ENCODE measurements around the gene SZT2.
A peak's percentile ranks its signal among the peaks of the same experiment; 100 is the strongest.
"Not testable (repeated sequence)": the region's sequence is repeated elsewhere in the genome, so short reads cannot be mapped to it uniquely, and the experiment has no call there.

SZT2 gene

DNA sequence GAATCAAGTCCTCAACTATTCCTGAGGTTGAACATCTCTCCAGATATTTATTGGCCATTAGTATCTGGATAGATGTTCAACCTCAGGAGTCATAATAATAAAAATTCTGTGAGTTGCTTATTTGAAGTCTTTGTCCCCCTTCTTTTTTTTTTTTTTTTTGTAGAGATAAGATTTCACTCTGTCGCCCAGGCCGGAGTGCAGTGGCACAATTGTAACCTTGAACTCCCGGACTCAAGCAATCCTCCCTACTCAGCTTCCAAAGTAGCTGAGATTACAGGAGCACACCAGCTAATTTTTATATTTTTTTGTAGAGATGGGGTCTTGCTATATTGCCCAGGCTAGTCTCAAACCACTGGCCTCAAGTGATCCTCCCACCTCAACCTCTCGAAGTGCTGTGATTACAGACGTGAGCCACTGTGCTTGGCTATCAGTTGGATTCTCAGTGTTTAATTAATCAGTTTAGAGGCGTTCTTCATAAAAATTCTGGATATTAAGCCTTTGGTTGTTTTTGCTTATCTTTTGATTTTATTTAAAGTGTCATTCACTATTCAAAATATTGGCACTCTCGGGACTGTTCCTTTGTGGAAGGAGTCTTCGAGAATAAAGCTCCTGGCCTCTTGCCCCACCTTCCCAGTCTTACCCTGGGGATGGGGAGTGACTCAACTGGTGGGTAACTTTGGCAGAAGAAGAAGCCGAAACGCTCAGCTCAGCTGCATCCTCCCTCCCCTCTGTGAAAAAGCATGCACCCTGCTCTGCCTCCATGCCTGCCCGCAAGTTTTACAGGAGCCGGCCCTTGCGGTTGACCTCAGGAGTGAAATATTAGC, 75.2 kb downstream of the SZT2 start:
- ChIA-PET CTCF (no interaction called here), POLR2A (no interaction called here)
- WGBS (ENCODE audit: insufficient coverage) = 88% methylated on average over 3 of the region's 13 CpGs
- Histone ChIP-seq H3K27me3 (replicated peaks in 2 of 5; ENCODE audit: control insufficient read depth in 4 of 5, insufficient read depth in 5 of 5, low read length in 4 of 5) (no peaks in the 10 kb centered on the region), H3K9me3 (ENCODE audit: control extremely low read depth in 1 of 5, control insufficient read depth in 4 of 5, insufficient read depth in 2 of 5, low read depth in 1 of 5, low read length in 4 of 5) (no peaks in the 10 kb centered on the region), H3K4me3 (ENCODE audit: control insufficient read depth in 1 of 7, extremely low read depth in 1 of 7, insufficient read depth in 4 of 7, low read depth in 2 of 7, low read length in 6 of 7) (no peak overlapping the region), H3K36me3 (ENCODE audit: control insufficient read depth in 4 of 4, insufficient read depth in 4 of 4, low read length in 3 of 4) (no peaks in the 10 kb centered on the region), H3K4me1 (ENCODE audit: control extremely low read depth in 1 of 4, control insufficient read depth in 4 of 4, insufficient read depth in 4 of 4, low read length in 3 of 4) (peaks cover 0 to 9% (median 3%) of the 10 kb centered on the region in 4 experiments), H3K27ac (ENCODE audit: insufficient read depth in 1 of 2, low read depth in 1 of 2, low read length in 2 of 2, poor library complexity in 1 of 2, severe bottlenecking in 2 of 2) (no peak overlapping the region)
- no peak for DNase-seq

GRCh38 chr1:43465505-43466067, 75.9 kb downstream of the SZT2 start:
- Histone ChIP-seq H3K9me3 (ENCODE audit: control extremely low read depth in 1 of 5, control insufficient read depth in 4 of 5, insufficient read depth in 2 of 5, low read depth in 1 of 5, low read length in 4 of 5) (no peaks in the 10 kb centered on the region), H3K36me3 (ENCODE audit: control insufficient read depth in 4 of 4, insufficient read depth in 4 of 4, low read length in 3 of 4) (no peaks in the 10 kb centered on the region), H3K4me1 (ENCODE audit: control extremely low read depth in 1 of 4, control insufficient read depth in 4 of 4, insufficient read depth in 4 of 4, low read length in 3 of 4) (peaks cover 0 to 9% (median 3%) of the 10 kb centered on the region in 4 experiments), H3K27me3 (replicated peaks in 2 of 5; ENCODE audit: control insufficient read depth in 4 of 5, insufficient read depth in 5 of 5, low read length in 4 of 5) (no peaks in the 10 kb centered on the region), H3K27ac (ENCODE audit: insufficient read depth in 1 of 2, low read depth in 1 of 2, low read length in 2 of 2, poor library complexity in 1 of 2, severe bottlenecking in 2 of 2) (no peak overlapping the region), H3K4me3 (ENCODE audit: control insufficient read depth in 1 of 7, extremely low read depth in 1 of 7, insufficient read depth in 4 of 7, low read depth in 2 of 7, low read length in 6 of 7) (no peak overlapping the region)
- ChIA-PET CTCF (no interaction called here), POLR2A (no interaction called here)
- no peak for DNase-seq
- WGBS (ENCODE audit: insufficient coverage) = 100% methylated on average over 2 of the region's 3 CpGs

DNA sequence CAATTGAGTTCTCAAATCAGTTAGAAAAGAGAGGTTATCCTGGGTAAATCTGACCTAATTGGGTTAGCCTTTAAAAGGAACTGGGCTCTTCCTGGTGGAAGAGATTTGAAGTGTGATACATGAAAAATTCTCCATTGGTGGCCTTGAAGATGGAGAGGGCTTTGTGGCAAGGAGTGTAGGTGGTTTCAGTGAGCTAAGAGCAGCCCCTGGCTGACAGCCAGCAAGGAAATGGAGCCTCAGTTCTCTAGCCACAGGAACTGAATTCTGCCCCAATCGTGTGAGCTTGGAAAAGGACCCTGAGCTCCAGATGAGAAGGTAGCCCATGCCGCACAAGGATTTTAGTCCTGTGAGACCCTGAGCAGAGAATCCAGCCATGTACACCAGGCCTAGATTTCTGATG, 76.7 kb downstream of the SZT2 start:
- WGBS (ENCODE audit: insufficient coverage) = 39% methylated on average over 2 of the region's 2 CpGs
- Histone ChIP-seq H3K27me3 (replicated peaks in 2 of 5; ENCODE audit: control insufficient read depth in 4 of 5, insufficient read depth in 5 of 5, low read length in 4 of 5) (no peaks in the 10 kb centered on the region), H3K36me3 (ENCODE audit: control insufficient read depth in 4 of 4, insufficient read depth in 4 of 4, low read length in 3 of 4) (no peaks in the 10 kb centered on the region), H3K4me3 (ENCODE audit: control insufficient read depth in 1 of 7, extremely low read depth in 1 of 7, insufficient read depth in 4 of 7, low read depth in 2 of 7, low read length in 6 of 7) (no peak overlapping the region), H3K9me3 (ENCODE audit: control extremely low read depth in 1 of 5, control insufficient read depth in 4 of 5, insufficient read depth in 2 of 5, low read depth in 1 of 5, low read length in 4 of 5) (no peaks in the 10 kb centered on the region), H3K27ac (ENCODE audit: insufficient read depth in 1 of 2, low read depth in 1 of 2, low read length in 2 of 2, poor library complexity in 1 of 2, severe bottlenecking in 2 of 2) (no peak overlapping the region), H3K4me1 (ENCODE audit: control extremely low read depth in 1 of 4, control insufficient read depth in 4 of 4, insufficient read depth in 4 of 4, low read length in 3 of 4) (peaks cover 0 to 9% (median 3%) of the 10 kb centered on the region in 4 experiments)
- POLR2A ChIA-PET = no interaction called here
- DNase-seq = peak in 2 of 3 donors; percentile 28 to 38
- CTCF ChIA-PET = interaction anchor here (1.4 kb wide), 1 partner anchor 10 kb away, joined by 4 read pairs; no protein-coding TSS in a partner anchor

- H3K27me3 ChIP-seq (replicated peaks in 2 of 5; ENCODE audit: control insufficient read depth in 4 of 5, insufficient read depth in 5 of 5, low read length in 4 of 5) = no peaks in the 10 kb centered on the region
- H3K9me3 ChIP-seq (ENCODE audit: control extremely low read depth in 1 of 5, control insufficient read depth in 4 of 5, insufficient read depth in 2 of 5, low read depth in 1 of 5, low read length in 4 of 5) = no peaks in the 10 kb centered on the region
- H3K4me3 ChIP-seq (ENCODE audit: control insufficient read depth in 1 of 7, extremely low read depth in 1 of 7, insufficient read depth in 4 of 7, low read depth in 2 of 7, low read length in 6 of 7) = no peak overlapping the region
- no peak overlapping the region for H3K27ac ChIP-seq (ENCODE audit: insufficient read depth in 1 of 2, low read depth in 1 of 2, low read length in 2 of 2, poor library complexity in 1 of 2, severe bottlenecking in 2 of 2)
- no peaks in the 10 kb centered on the region for H3K36me3 ChIP-seq (ENCODE audit: control insufficient read depth in 4 of 4, insufficient read depth in 4 of 4, low read length in 3 of 4)
- no peak for DNase-seq
- peaks cover 0 to 9% (median 3%) of the 10 kb centered on the region in 4 experiments for H3K4me1 ChIP-seq (ENCODE audit: control extremely low read depth in 1 of 4, control insufficient read depth in 4 of 4, insufficient read depth in 4 of 4, low read length in 3 of 4)
- ChIA-PET POLR2A (no interaction called here), CTCF (no interaction called here)
- WGBS (ENCODE audit: insufficient coverage) = 96% methylated on average over 3 of the region's 3 CpGs
Observed at GRCh38 chr1:43468414-43468813, 78.7 kb downstream of the SZT2 start.

- H3K27ac ChIP-seq (ENCODE audit: insufficient read depth in 1 of 2, low read depth in 1 of 2, low read length in 2 of 2, poor library complexity in 1 of 2, severe bottlenecking in 2 of 2) = no peak overlapping the region
- H3K36me3 ChIP-seq (ENCODE audit: control insufficient read depth in 4 of 4, insufficient read depth in 4 of 4, low read length in 3 of 4) = no peaks in the 10 kb centered on the region
- 100% methylated on average over 1 of the region's 1 CpG for WGBS (ENCODE audit: insufficient coverage)
- H3K4me3 ChIP-seq (ENCODE audit: control insufficient read depth in 1 of 7, extremely low read depth in 1 of 7, insufficient read depth in 4 of 7, low read depth in 2 of 7, low read length in 6 of 7) = no peak overlapping the region
- H3K9me3 ChIP-seq (ENCODE audit: control extremely low read depth in 1 of 5, control insufficient read depth in 4 of 5, insufficient read depth in 2 of 5, low read depth in 1 of 5, low read length in 4 of 5) = no peaks in the 10 kb centered on the region
- ChIA-PET CTCF (no interaction called here), POLR2A (no interaction called here)
- no peaks in the 10 kb centered on the region for H3K27me3 ChIP-seq (replicated peaks in 2 of 5; ENCODE audit: control insufficient read depth in 4 of 5, insufficient read depth in 5 of 5, low read length in 4 of 5)
- DNase-seq = no peak
- H3K4me1 ChIP-seq (ENCODE audit: control extremely low read depth in 1 of 4, control insufficient read depth in 4 of 4, insufficient read depth in 4 of 4, low read length in 3 of 4) = peaks cover 0 to 9% (median 3%) of the 10 kb centered on the region in 4 experiments
Observed at GRCh38 chr1:43469932-43470331, 80.2 kb downstream of the SZT2 start.

DNA sequence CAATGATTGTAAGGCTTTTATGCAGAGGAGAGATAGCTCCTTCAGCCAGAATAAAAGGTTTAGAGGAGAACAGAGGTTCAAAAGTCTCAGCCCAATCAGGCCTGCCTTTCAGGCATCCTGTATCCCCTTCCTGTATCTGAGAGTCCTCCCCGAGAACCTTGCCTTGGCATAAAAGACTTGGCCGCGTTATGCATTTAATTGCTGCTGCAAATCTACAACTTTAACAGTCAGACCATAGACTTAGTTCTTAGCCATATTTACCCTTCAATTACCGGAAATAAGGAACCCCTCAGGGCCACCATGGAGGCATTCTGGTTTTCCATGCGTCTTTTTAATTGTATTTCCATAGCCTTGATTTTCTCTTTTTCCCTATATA, 82.4 kb downstream of the SZT2 start:
- H3K9me3 ChIP-seq (ENCODE audit: control extremely low read depth in 1 of 5, control insufficient read depth in 4 of 5, insufficient read depth in 2 of 5, low read depth in 1 of 5, low read length in 4 of 5) = no peaks in the 10 kb centered on the region
- ChIA-PET POLR2A (no interaction called here), CTCF (no interaction called here)
- H3K4me1 ChIP-seq (ENCODE audit: control extremely low read depth in 1 of 4, control insufficient read depth in 4 of 4, insufficient read depth in 4 of 4, low read length in 3 of 4) = no peaks in the 10 kb centered on the region
- no peak overlapping the region for H3K27ac ChIP-seq (ENCODE audit: insufficient read depth in 1 of 2, low read depth in 1 of 2, low read length in 2 of 2, poor library complexity in 1 of 2, severe bottlenecking in 2 of 2)
- H3K4me3 ChIP-seq (ENCODE audit: control insufficient read depth in 1 of 7, extremely low read depth in 1 of 7, insufficient read depth in 4 of 7, low read depth in 2 of 7, low read length in 6 of 7) = no peak overlapping the region
- no peaks in the 10 kb centered on the region for H3K36me3 ChIP-seq (ENCODE audit: control insufficient read depth in 4 of 4, insufficient read depth in 4 of 4, low read length in 3 of 4)
- WGBS (ENCODE audit: insufficient coverage) = 95% methylated on average over 4 of the region's 5 CpGs
- no peak for DNase-seq
- no peaks in the 10 kb centered on the region for H3K27me3 ChIP-seq (replicated peaks in 2 of 5; ENCODE audit: control insufficient read depth in 4 of 5, insufficient read depth in 5 of 5, low read length in 4 of 5)

DNA sequence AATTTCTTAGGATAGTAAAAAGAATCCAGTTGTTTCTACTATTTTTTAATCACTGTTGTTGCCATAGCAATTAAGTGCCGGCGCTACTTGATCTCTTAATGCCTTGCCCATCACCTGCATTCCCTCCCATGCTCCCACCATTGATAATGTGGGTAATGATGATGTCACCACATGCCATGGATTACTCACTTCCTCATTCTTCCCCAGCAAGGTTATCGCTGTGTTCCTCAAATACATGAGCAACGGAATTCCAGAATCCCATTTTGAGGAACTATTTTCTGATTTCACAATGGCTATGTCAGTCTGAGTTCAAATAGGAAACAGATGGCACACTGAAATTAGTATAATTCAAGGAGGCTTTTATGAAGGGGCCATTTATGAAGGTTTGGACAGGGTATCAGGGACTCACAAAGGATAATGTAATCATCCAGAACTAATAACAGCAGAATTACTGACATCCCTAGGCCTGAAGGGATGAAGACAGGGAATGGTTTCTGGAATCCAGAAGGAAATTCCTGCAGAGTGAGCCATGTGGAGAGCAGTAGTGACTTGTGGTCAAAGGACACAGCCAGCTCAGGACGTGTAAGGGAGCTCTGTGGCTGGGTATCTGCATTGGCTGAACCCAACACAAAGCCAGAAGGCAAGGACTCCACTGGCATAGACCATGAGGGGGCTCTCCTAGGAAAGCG, 82.9 kb downstream of the SZT2 start:
- H3K27me3 ChIP-seq (replicated peaks in 2 of 5; ENCODE audit: control insufficient read depth in 4 of 5, insufficient read depth in 5 of 5, low read length in 4 of 5); H3K27ac ChIP-seq (ENCODE audit: insufficient read depth in 1 of 2, low read depth in 1 of 2, low read length in 2 of 2, poor library complexity in 1 of 2, severe bottlenecking in 2 of 2); DNase-seq; H3K4me1 ChIP-seq (ENCODE audit: control extremely low read depth in 1 of 4, control insufficient read depth in 4 of 4, insufficient read depth in 4 of 4, low read length in 3 of 4); H3K4me3 ChIP-seq (ENCODE audit: control insufficient read depth in 1 of 7, extremely low read depth in 1 of 7, insufficient read depth in 4 of 7, low read depth in 2 of 7, low read length in 6 of 7); POLR2A ChIA-PET; H3K9me3 ChIP-seq (ENCODE audit: control extremely low read depth in 1 of 5, control insufficient read depth in 4 of 5, insufficient read depth in 2 of 5, low read depth in 1 of 5, low read length in 4 of 5); H3K36me3 ChIP-seq (ENCODE audit: control insufficient read depth in 4 of 4, insufficient read depth in 4 of 4, low read length in 3 of 4); CTCF ChIA-PET: not testable (repeated sequence)
- WGBS (ENCODE audit: insufficient coverage) = 90% methylated on average over 2 of the region's 6 CpGs

Measured in common myeloid progenitor, CD34-positive (primary cell).